GM23338 (cell line): ENCODE measurements around the gene FAM13B.
"Not testable (repeated sequence)": the region's sequence is repeated elsewhere in the genome, so short reads cannot be mapped to it uniquely, and the experiment has no call there.

Experiments used
- EZH2 ChIP-seq: fragments of 200-600 bp; sonication (generic); IDR thresholded peaks from one replicate; pipeline ENCODE4 v1.8.0; 2017; ENCODE audit warnings: antibody characterized with exemption, mild to moderate bottlenecking, low read depth; ENCODE audit not compliant: unreplicated experiment
- EZH2phosphoT487 ChIP-seq: fragments of 200-600 bp; sonication (generic); IDR thresholded peaks from one replicate; pipeline ENCODE4 v1.8.1; 2018; ENCODE audit warnings: antibody characterized with exemption; ENCODE audit not compliant: unreplicated experiment
- JUNB ChIP-seq: IDR thresholded peaks from one replicate; pipeline ENCODE4 v1.6.1; 2016; ENCODE audit warnings: antibody characterized with exemption; ENCODE audit not compliant: unreplicated experiment
- POLR2AphosphoS5 ChIP-seq: IDR thresholded peaks from 2 replicates; pipeline ENCODE4 v1.6.1; 2016; ENCODE audit warnings: antibody characterized with exemption, low read depth
- REST ChIP-seq: IDR thresholded peaks from one replicate; pipeline ENCODE4 v1.6.1; 2018; ENCODE audit warnings: antibody characterized with exemption; ENCODE audit not compliant: unreplicated experiment
- ZNF114 ChIP-seq: fragments of 250-450 bp; sonication (Bioruptor Pico); IDR thresholded peaks from 2 replicates; pipeline ENCODE4 v1.5.0; 2020; ENCODE audit warnings: mild to moderate bottlenecking, moderate library complexity
- TF ChIP-seq, protein P1 (sequence below), 2 experiments: fragments of 200-600 bp in 1 of 2; sonication (generic) in 1 of 2; conservative IDR thresholded peaks; 2 replicates each; pipeline versions ENCODE4 v1.5.1 to v1.6.1; 2016 to 2017; ENCODE audit warnings: antibody characterized with exemption in 2 of 2, low read depth in 2 of 2, mild to moderate bottlenecking in 2 of 2, moderate library complexity in 1 of 2

DNA sequence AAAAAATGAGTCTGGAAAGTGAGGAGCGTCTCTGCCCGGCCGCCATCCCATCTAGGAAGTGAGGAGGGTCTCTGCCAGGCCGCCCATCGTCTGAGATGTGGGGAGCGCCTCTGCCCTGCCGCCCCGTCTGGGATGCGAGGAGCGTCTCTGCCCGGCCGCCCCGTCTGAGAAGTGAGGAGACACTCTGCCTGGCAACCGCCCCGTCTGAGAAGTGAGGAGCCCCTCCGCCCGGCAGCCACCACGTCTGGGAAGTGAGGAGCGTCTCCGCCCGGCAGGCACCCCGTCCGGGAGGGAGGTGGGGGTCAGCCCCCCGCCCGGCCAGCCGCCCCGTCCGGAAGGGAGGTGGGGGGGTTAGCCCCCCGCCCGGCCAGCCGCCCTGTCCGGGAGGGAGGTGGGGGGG lies 37.1 kb upstream of the FAM13B start:
- TF ChIP-seq, protein P1, sequence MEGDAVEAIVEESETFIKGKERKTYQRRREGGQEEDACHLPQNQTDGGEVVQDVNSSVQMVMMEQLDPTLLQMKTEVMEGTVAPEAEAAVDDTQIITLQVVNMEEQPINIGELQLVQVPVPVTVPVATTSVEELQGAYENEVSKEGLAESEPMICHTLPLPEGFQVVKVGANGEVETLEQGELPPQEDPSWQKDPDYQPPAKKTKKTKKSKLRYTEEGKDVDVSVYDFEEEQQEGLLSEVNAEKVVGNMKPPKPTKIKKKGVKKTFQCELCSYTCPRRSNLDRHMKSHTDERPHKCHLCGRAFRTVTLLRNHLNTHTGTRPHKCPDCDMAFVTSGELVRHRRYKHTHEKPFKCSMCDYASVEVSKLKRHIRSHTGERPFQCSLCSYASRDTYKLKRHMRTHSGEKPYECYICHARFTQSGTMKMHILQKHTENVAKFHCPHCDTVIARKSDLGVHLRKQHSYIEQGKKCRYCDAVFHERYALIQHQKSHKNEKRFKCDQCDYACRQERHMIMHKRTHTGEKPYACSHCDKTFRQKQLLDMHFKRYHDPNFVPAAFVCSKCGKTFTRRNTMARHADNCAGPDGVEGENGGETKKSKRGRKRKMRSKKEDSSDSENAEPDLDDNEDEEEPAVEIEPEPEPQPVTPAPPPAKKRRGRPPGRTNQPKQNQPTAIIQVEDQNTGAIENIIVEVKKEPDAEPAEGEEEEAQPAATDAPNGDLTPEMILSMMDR (conservative IDR thresholded peaks at IDR 0.05; ENCODE audit: low read depth in 2 of 2): not testable (repeated sequence)
- not testable (repeated sequence) for TF ChIP-seq REST; EZH2; POLR2AphosphoS5; EZH2phosphoT487; JUNB; ZNF114 (CRISPR knock-in tag)
